Cardiac ventricle fibroblast (primary cell): ENCODE measurements around the gene TEDDM1. TPM values are rescaled to one million over a fixed set of nuclear protein-coding genes. Genes with fewer than 3 reads are reported as not detected.

Source experiments
- total RNA-seq: library from RNA; depleted of rRNA; stranded (reverse); fragments of >200 nt; gene quantifications from 2 replicates; pipeline ENCODE4 v1.2.3, GENCODE V29; 2015

TEDDM1 gene, protein sequence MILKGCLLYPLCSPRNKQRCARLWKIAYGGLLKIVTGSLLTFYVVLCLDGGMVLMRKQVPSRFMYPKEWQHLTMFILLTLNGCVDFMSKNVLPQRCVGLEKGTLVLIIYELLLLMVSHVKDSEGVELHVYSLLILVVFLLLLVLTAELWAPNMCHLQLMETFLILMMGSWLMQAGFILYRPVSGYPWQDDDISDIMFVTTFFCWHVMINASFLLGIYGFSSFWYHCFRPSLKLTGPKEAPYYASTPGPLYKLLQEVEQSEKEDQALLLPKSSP
- total RNA-seq = not detected in 2 replicates

DNA sequence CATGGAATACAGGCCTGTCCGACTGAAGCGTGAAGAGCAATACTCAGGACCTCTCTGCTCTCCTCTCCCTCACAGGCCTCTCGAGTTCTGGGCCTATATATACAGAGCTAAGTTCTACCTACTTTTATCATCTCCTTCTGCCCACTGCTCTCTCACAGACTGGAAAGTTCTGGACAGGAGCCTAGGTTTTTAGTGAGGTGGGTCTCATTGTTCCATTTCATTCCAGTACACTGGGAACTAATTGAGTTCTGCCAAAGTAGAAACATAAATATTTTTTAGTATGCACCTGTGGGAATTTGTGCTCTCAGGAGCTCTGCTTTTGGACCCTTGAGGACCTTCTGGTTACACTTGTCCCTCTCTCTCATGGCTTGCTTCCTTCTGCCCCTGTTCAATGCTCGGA lies at the start of gene TEDDM1:
TEDDM1 (minus strand) TSS at position 101 of the 400 bp plus-strand sequence. CDS start 182 bp downstream, outside the sequence.

GRCh38 chr1:182450087-182450486 lies 49.6 kb upstream of the TEDDM1 start, which contains the start of gene RGSL1:
Gene RGSL1, plus strand, starts transcription at chr1:182450146. Its CDS starts 20 bp downstream, at chr1:182450166.

DNA sequence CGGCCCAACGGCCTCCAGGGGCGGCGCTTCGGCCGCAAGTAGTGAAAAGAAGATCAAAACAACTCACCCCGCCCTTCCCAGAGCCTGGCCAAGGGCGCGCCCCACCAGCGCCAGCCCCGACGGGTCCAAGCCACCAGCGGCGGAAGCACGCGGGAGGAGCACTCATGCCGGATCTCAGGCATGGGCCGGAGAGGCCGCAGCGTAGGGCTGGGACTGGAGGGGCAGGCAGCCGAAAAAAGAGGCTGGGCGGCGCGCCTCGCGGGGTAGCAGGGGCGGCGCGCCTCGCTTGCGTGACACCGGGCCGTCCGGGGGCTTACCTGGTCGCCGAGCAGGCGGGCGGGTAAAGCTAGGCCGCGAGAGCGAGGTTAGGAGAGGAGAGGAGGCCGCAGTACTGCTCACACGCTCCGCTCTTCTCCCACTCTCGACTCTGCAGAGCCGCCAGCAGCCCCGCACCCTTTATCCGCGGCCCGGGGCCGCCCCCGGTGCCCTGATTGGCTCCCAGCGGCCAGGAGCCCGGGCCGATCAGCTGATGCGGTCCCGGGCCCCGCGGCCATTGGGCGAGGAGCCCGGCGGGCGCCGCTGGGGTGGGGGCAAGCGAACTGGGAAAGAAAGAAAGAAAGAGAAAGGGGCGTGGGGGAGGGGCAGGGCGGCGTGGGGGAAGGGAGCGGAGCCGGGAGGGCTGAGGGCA lies 9.0 kb downstream of the TEDDM1 start, which contains the start of gene GLUL:
GLUL (minus strand) TSS at position 429 of the 688 bp plus-strand sequence. CDS start 3,053 bp downstream, outside the sequence.

Other genes with a start within 250 kb of the TEDDM1 start
- gene GLUL, start 8.9 kb downstream of the TEDDM1 start, total RNA-seq = 193 and 206 TPM in 2 replicates
- not detected in 2 replicates for gene RGSL1, start 49.5 kb upstream of the TEDDM1 start, total RNA-seq
- 8.2 and 11.9 TPM in 2 replicates for gene RNASEL, start 188.6 kb upstream of the TEDDM1 start, total RNA-seq
- 0.10 and 0.25 TPM in 2 replicates for gene RGS16, start 203.7 kb upstream of the TEDDM1 start, total RNA-seq